GM21723 (cell line): ENCODE results near the gene DNAJC6.
"Not testable (repeated sequence)": the region's sequence is repeated elsewhere in the genome, so short reads cannot be mapped to it uniquely, and the experiment has no call there.

ENCODE experiments used
- ATAC-seq: cut with Tn5 transposase; IDR thresholded peaks from one replicate; pipeline ENCODE4 v1.9.1; 2021; ENCODE audit warnings: mild to moderate bottlenecking, moderate library complexity; ENCODE audit not compliant: unreplicated experiment

DNAJC6 gene

DNA sequence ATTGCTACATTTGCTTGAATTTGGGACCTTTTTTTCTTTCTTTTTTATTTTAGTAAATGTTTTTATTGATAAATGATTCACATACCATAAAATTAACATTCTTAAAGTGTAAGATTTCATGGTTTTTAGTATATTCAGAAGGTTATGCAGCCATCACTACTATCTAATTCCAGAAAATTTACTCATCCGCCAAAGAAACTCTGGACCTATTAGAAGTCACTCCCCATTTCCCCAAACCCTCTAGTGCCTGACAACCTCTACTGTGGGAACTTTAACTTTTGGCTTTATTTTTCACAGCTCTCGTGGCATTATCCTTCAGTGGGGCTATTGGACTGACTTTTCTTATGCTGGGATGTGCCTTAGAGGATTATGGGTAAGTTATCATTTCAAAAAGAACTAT, 115.7 kb downstream of the DNAJC6 start:
- ATAC-seq = no peak

DNA sequence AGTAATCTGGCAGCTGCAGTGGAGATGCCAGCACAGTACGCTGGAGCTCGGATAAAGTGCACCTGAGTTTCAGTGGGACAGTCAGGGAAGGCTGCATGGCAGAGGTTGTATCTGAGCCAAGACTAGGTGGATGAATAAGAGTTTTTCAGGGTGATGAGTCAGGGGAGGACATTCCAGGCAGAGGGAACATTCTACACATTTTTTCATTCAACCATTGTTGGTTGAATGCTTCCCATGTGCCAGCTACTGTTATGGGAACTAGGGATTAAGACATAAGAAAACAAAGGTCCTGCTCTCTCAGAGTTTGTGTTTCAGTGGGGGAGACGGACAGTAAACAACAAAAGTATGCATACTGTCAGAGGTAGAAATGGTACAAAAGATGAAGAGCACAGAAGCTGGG, 116.4 kb downstream of the DNAJC6 start:
- no peak for ATAC-seq

DNA sequence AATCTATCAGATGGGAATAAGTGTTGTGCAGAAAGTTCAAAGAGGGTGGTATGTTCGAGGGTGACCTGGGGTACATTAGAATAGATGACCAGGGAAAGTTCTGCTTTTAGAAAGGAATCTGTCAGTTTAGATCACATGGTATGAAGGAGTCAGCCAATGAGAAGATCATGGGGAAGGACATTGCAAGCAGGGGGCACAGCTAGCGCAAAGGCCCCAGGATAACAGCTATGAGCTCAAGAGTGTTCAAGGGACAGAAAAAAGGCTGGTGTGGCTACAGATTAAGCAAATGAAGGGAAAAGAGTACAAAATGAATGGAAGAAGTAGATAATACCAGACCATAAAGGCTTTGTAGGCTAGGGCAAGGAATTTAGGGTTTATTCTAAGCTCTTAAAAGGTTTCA, 119.7 kb downstream of the DNAJC6 start:
- no peak for ATAC-seq

DNA sequence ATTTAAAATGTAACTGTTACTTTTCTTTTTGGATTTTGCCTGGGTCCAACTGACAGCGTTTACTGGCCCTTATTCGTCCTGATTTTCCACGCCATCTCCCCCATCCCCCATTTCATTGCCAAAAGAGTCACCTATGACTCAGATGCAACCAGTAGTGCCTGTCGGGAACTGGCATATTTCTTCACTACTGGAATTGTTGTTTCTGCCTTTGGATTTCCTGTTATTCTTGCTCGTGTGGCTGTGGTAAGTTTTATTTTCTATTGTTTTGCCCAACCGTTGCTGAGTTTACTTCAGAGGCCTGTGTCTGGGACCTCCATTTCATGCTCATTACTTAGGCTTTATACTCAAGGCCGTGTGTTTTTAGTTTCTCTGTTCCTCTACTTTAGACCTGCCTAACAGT, 120.5 kb downstream of the DNAJC6 start:
- no peak for ATAC-seq

DNA sequence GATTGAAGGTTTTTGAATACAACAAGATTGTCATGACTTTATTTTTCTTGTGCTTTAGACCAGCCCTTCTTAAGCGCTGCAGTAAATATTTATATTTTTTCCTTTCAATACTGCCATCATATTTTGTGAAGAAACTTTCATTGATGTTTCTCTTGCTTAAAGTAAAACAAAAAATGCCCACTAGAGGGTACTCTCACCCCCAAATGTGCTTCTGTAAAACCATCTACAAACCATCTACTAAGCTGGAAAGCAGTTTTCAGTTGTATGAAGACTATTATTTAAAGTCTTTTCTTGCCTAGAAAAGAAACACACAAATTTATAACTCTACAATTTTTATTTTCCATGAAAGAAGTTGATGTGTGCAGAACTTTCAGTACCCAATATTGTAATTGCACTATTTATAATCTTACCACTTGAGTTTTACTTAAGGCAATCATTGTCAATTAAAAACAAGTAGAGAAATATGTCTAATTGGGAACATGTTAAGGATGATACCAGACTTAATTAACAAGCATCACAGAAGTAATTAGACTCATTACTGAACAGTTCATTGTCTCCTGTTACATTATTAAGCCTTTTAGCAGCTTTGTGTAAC, 121.9 kb downstream of the DNAJC6 start:
- ATAC-seq = no peak

DNA sequence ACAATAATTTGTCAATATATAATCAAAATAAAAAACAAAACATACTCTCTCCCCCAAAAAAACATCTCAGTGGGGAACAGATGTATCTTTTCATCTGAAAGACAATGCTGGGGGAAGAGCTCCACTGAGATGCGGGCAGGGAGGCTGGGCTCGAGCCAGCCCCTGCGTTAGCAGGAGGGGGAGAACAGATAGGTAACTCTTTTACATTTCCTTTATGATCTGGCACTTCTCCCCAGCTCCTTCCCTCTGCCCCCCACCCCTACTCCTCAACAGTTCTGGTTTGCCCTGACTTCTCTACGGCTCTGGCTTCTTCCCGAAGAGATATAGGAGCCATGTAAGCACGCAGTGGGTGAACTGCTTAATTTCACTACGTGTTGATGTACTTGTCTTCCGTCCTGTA, 123.6 kb downstream of the DNAJC6 start:
- ATAC-seq = no peak

DNA sequence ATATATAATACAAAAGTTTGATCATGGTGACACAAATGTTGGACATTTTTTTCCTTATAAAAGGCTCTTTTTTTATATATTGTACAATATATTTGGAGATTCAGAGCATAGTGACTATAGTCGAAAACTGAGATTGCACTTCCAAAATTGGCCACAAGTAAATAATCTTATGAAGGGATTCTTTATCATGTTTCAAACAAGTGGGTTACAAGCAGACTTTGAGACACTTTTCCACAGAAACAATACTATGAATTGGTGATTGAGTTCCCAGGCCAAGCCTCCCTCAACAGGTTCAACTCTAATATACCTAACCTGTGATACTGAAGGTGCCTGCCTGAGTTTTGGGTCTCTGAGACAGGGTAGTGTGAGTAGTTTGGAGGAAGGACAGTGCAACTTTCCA, 124.9 kb downstream of the DNAJC6 start:
- ATAC-seq = no peak

DNA sequence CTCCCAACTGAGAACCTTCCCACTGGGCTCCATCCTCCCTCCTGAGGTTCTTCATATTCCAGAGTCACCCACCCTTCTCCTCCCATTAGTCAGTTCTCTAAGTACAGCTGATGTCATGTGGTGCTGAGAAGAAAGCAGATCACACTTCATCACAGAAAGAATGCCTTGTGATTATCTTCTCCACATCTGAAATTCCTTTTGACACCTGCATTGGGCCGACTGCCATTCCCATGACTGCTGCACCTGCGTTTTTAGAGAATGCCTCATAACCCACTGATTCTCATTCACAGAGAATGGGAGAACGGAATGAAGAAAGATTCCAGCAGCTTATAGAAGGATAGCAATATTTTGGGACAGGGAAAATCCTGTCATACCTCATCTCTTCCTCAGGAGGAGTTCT, 125.4 kb downstream of the DNAJC6 start:
- no peak for ATAC-seq

DNA sequence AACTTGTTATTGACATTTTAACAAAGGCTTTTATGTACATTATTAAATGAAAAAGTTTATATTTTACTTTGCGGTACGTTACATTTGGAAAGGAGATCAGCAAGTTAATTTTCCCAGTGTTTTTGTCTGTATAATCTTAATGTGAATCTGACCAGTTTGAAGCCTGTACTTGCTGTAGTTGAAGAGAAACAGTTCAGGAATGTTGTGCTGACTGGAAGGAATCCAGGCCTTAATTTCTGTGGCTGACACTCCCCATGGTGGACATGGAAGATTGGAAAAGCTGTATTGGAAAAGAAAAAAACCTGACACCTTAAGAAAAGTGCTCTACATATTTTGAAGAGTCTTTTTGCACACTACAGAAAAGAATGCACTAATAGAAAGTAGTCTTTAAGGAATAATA, 126.6 kb downstream of the DNAJC6 start:
- no peak for ATAC-seq

DNA sequence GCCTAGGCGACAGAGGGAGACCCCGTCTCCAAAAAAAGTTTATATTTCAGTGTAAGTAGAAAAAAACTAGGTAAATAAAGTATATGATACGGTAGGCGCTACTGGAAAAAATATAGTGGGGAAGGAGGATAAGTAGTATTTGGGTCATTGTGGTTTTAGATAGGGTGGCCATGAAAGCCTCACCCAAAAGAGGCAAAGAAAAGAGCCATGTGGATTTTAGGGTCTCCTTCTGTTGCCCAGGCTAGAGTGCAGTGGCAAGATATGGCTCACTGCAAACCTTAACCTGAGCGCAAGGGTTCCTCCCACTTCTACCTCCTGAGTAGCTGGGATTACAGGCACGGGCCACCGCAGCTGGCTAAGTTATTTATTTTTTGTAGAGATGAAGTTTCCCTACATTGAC, 128.3 kb downstream of the DNAJC6 start:
- ATAC-seq = no peak

DNA sequence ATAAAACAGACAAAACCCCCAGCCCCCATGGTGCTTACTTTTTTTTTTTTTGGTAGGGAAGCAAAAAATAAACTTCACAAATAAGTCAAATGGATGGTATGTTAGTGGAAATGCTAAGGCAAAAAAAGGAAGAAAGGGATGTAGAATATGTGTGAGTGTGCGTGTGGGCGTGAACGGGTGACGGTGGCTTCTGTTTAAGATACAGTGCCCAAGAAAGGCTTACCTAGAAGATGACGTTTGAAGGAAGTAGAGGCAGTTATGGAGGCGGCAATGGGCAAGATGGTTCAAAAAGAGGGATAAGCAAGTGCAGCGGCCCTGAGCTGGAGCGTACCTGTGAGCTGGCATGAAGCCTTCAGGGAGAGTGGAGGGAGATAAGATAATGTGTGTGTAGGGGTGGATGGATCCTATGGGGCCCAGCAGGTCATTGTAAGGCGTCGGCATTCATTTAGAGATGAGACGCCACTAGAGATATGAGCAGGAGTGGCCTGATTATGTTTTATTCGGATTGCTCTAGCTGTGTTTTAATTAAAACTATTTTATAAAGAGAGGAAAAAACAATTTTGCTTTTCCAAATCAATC, 131.1 kb downstream of the DNAJC6 start:
- no peak for ATAC-seq

DNA sequence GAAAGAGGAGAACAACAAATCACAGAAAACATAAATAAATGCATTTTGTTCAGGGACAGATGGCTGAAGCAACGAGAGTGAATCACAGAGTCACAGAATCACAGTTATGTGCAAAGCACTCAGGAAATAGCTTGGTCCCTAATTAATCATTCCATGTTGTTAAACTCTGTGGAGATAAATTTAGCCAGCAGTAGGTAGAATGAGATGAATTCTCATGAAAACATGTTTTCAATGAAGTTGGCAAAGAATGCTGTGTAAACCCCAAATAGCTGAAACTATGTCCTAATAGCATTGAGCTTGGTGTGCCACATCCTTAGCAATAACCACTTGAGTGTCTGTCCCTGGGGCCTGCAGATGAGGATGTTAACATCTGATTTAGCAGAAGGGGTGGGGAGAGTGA, 131.6 kb downstream of the DNAJC6 start:
- no peak for ATAC-seq

DNA sequence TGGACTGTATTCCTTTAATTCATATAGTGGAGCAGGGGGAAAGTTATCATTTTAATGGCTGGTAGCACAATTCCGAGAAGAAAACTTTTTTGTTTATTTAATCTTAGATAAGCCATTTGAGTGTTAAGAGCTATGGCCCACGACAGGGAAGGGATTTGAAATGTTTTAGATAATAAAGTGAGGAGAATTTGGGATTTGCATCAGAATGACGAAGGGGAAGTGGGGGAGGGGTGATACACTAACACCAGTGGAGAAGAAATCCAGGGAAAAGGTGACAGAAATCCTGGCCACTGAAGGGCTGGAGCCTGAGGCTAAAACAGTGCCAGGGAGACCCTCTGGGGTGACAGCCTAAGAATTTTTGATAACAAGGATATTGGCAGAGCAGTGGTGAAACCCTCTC, 132.1 kb downstream of the DNAJC6 start:
- ATAC-seq = no peak

DNA sequence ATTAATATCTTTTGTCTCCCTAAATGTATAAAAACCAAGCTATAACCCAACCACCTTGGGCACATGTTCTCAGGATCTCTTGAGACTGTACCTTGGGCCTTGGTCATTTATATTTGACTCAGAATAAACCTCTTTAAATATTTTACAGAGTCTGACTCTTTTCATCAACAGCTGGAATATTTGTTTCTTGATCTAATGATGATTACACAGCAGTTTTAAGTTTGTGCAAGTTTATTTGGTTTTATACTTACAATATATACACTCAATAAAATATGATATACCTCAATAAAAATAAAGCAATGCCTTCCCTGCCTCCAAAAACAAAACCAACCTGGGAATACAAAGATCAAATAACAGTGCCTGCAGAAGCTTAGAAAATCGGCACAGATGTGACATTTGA, 133.1 kb downstream of the DNAJC6 start:
- ATAC-seq = no peak

DNA sequence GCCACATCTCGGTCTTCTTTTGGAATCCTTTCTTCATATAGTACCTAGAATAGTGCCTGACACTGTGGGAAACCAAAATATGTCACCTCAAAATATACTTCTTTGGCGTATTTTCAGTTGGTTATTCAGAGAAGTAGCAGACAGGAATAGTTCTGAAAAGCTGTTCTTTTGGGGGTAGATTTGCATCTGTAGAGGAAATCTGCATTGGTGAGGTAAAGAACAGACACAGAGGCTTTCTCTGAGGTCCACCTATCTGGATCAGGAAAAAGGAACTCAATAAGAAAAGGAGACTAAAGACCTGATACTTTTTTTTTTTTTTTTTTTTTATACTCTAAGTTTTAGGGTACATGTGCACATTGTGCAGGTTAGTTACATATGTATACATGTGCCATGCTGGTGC, 134.3 kb downstream of the DNAJC6 start:
- no peak for ATAC-seq

DNA sequence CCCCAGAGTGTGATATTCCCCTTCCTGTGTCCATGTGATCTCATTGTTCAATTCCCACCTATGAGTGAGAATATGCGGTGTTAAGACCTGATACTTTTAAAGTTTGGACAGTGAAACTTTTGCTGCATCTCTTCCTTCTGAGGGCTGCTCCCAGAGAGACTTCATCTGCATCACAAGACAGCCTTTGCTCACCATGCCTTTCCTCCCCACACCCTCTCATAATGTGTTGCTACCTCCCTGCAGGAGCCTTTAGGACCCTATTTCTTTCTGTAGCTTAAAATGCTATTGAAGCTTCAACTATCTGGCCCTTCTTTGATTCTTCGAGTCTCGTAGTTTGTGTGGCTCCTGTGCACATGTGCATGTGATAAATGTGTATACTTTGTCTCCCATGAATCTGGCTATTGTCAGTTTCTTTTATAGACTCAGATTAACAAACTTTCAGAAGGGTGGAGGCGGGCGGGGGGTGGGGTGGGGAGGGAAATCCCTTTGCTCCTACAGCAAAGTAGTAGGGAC, 134.8 kb downstream of the DNAJC6 start:
- no peak for ATAC-seq

DNA sequence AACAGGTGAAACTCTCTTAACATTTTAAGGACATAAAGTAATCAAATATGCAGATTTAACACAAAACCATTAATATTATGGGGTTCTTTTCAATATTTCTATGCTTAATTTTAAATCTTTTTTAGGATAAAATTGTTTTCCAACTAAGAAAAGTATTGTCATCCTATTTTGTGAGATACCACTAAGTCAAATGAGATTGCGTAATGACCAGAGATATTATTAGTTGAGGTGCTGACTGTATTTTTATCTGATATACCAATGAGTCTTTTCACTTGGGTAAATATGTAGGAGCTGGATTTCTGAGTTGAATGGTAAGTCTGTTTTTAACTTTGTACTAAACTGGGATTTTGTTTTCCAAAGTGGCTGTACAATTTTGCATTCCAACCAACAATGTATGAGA, 136.5 kb downstream of the DNAJC6 start:
- no peak for ATAC-seq

DNA sequence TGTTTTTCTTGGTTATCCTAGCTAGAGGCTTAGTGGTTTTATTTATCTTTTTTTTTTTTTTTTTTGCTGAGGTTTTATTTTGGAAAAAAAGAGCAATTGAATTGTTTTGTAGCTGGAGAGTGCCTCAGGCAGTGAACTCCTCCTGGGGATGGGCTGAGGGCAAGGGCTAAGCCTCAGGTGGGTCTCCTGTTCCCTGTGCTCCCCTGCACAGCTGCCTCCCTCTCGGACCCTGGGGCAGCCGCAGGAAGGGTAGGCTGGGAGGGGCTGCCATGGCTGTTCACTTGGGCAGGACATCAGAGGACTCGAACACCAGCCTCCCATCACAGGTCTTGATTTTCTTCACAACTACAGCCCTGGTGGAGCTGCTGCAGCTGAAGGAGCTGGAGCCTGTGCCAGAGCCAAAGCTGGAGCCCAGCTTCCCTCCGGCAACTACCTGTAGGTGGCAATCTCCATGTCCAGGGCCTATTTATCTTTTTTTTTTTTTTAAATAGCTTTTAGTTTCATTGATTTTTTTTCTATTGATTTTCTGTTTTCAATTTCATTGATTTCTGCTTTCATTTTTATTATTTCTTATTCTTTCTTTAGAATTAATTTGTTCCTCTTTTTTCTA, 140.0 kb downstream of the DNAJC6 start:
- no peak for ATAC-seq

DNA sequence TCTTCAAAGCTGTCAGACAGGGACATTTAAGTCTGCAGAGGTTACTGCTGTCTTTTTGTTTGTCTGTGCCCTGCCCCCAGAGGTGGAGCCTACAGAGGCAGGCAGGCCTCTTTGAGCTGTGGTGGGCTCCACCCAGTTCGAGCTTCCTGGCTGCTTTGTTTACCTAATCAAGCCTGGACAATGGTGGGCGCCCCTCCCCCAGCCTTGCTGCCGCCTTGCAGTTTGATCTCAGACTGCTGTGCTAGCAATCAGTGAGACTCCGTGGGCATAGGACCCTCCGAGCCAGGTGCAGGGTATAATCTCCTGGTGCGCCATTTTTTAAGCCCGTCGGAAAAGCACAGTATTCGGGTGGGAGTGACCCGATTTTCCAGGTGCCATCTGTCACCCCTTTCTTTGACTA, 146.3 kb downstream of the DNAJC6 start:
- ATAC-seq = not testable (repeated sequence)

DNA sequence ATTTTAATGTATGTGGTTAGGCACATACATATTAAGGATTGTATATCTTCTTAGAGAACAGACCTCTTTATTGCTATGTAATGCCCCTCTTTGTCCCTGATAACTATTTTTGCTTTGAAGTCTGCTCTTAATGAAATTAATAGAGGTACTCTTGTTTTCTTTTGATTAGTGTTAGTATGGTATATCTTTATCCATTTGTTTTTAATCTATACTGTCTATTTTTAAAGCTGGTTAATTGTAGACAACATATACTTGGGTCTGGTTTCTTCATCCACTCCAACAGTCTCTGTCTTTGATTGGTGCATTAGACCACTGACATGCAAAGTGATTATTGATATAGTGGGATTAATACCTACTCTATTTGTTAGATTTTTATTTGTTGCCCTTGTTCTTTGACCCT, 147.1 kb downstream of the DNAJC6 start:
- ATAC-seq = no peak

DNA sequence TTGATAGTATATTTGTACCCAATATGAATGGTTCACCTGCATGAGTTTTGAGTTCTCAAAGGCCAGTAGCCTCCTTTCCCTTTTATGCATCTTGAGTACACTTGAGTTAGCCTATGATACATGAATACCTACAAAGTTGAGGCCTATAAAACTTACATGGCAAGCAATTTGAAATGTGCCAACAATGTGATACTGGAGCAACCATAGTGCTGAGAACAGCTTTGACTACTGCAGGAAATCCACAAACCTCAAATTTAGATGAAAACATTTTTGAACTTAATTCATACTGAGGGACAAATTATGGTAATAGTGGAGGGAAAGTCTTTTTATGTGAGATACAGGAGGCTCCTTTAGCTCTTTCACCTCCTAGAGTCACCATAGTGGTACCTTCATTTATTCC, 148.5 kb downstream of the DNAJC6 start:
- no peak for ATAC-seq

DNA sequence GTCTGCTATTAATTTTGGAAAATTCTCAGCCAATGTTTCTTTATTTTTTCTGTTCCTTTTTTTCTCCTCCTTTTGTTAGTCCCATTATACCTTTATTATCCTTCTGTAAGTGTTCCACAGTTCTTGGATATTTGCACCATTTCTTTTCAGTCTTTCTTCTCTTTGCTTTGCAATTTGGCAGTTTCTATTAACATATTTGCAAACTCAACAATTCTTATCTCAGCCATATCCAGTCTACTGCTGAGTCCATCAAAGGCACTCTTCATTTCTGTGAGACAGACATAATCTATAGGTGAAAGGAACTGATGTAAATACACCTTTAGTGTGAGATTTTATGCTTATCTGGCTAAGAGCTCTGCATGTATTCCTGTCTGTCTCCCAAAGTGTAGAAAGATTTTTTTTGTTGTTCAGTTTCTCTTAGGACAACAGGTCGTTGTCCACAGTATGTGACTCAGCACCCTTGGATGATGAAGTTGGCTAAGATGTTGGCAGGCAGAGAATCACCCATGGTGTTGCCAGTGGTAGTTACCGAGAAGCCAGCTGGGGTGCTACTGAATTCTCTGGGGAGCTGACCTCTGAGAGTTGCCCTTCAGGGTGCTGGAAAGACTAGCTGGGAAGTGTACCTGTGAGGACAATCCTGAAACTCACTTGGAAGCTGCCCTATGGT, 149.5 kb downstream of the DNAJC6 start:
- ATAC-seq = no peak
